Endodermal cell (in vitro differentiated cells): ENCODE data around the gene TMEM50B. TPM values are rescaled to one million over a fixed set of nuclear protein-coding genes. Genes with fewer than 3 reads are reported as not detected.

Source experiments
- DNase-seq: peaks from one replicate; pipeline ENCODE4 v3.0.0-alpha.2; 2017
- H3K27ac ChIP-seq: 2 replicates; pipeline ENCODE4 v1.5.1; 2013; ENCODE audit warnings: mild to moderate bottlenecking, low read depth, low read length, moderate library complexity
- H3K27me3 ChIP-seq: 2 replicates; pipeline ENCODE4 v1.6.1; 2013; ENCODE audit warnings: mild to moderate bottlenecking, low read length, moderate library complexity; ENCODE audit not compliant: insufficient read depth, control insufficient read depth, poor library complexity, severe bottlenecking
- H3K36me3 ChIP-seq: 2 replicates; pipeline ENCODE4 v1.7.0; 2013; ENCODE audit warnings: mild to moderate bottlenecking, low read length, moderate library complexity; ENCODE audit not compliant: control insufficient read depth, insufficient read depth
- H3K4me1 ChIP-seq: one replicate; pipeline ENCODE4 v1.7.0; 2013; ENCODE audit warnings: low read length; ENCODE audit not compliant: control insufficient read depth, insufficient read depth
- H3K4me3 ChIP-seq: 2 replicates; pipeline ENCODE4 v1.5.1; 2013; ENCODE audit warnings: mild to moderate bottlenecking, low read length, moderate library complexity
- H3K9ac ChIP-seq: 2 replicates; pipeline ENCODE4 v1.6.1; 2013; ENCODE audit warnings: mild to moderate bottlenecking, low read length, moderate library complexity; ENCODE audit not compliant: poor library complexity, severe bottlenecking; ENCODE audit errors: extremely low read depth
- H3K9me3 ChIP-seq: 2 replicates; pipeline ENCODE4 v1.6.1; 2013; ENCODE audit warnings: mild to moderate bottlenecking, low read length, moderate library complexity; ENCODE audit not compliant: control insufficient read depth
- H3K27ac Mint-ChIP-seq: 2 replicates; pipeline ENCODE4 v1.8.0; 2020; ENCODE audit warnings: mixed read lengths
- H3K27me3 Mint-ChIP-seq: 2 replicates; pipeline ENCODE4 v1.8.0; 2021; ENCODE audit warnings: mild to moderate bottlenecking, mixed read lengths; ENCODE audit not compliant: insufficient read depth
- H3K36me3 Mint-ChIP-seq: 2 replicates; pipeline ENCODE4 v1.8.0; 2020; ENCODE audit warnings: low read depth, mixed read lengths
- H3K4me1 Mint-ChIP-seq: 2 replicates; pipeline ENCODE4 v1.8.0; 2020; ENCODE audit warnings: mixed read lengths
- H3K4me3 Mint-ChIP-seq: 2 replicates; pipeline ENCODE4 v1.8.0; 2020; ENCODE audit warnings: mild to moderate bottlenecking, moderate library complexity, mixed read lengths
- H3K9me3 Mint-ChIP-seq: 2 replicates; pipeline ENCODE4 v1.8.0; 2020; ENCODE audit warnings: mild to moderate bottlenecking, mixed read lengths
- CTCF ChIP-seq: fragments of 200-600 bp; sonication (generic); conservative IDR thresholded peaks from 2 replicates; pipeline ENCODE4 v1.5.0; 2021; ENCODE audit warnings: antibody characterized with exemption, mild to moderate bottlenecking
- WGBS, 2 experiments: methylation state at CpG; one replicate each; pipeline versions ENCODE4 v1.1.5 to v1.1.7; 2013; ENCODE audit warnings: missing lambda C conversion rate in 2 of 2, mixed read lengths in 1 of 2; ENCODE audit not compliant: insufficient coverage in 1 of 2, insufficient read length in 1 of 2; 5-methylcytosine and 5-hydroxymethylcytosine counted together
- total RNA-seq, 2 donors: library from RNA; stranded (reverse); fragmentation: NEBNext Ultra II Directional in 1 of 2; extraction: Animal tissue kit (Norgen Biotek cat#: 25700) in 1 of 2; gene quantifications; 2 replicates in 1 of 2; 3 replicates in 1 of 2; pipeline ENCODE4 v1.2.1, GENCODE V29; 2021

TMEM50B gene
- total RNA-seq, 2 donors from 2014 or later, result 35.8 to 57.2 TPM

- Histone ChIP-seq H3K27me3 (no peaks in the 10 kb centered on the region), H3K4me1 (no peaks in the 10 kb centered on the region), H3K9ac (no peak overlapping the region), H3K4me3 (no peak overlapping the region), H3K27ac (no peak overlapping the region), H3K36me3 (peaks cover 66% of the 10 kb centered on the region), H3K9me3 (peaks cover 5% of the 10 kb centered on the region)
- H3K27me3 Mint-ChIP-seq, result no peaks in the 10 kb centered on the region
- H3K4me3 Mint-ChIP-seq, result no peak overlapping the region
- no peaks in the 10 kb centered on the region for H3K9me3 Mint-ChIP-seq
- 80 to 98% methylated on average over 1 to 4 of the region's 5 CpGs for WGBS, 2 experiments
- H3K27ac Mint-ChIP-seq, result no peak overlapping the region
- no peak for DNase-seq
- peaks cover 5% of the 10 kb centered on the region for H3K4me1 Mint-ChIP-seq
- TF ChIP-seq CTCF, result no peak
- H3K36me3 Mint-ChIP-seq, result peaks cover 40% of the 10 kb centered on the region
Observed at GRCh38 chr21:33461538-33462250, 18.1 kb downstream of the TMEM50B start.

DNA sequence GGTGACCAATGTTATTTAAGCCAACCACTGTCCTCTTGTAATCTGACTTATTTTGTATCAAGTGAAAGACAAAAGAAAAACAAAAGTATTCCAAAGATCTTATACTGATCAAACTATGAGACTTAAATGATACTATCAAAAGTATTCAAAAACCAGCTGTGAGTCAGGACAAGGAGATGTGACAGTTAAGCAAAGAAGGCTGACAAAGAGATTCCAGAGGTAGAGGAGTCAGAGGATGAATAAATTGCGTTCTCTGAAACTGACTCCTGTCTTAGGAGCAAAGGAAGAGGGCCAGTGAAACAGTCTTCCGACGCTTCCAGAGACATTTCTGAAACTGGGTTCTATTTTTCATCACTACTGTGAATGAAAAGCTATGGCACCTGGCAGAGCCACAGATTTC, 20.9 kb downstream of the TMEM50B start:
- no peak overlapping the region for H3K4me3 ChIP-seq
- H3K27ac ChIP-seq, result no peak overlapping the region
- TF ChIP-seq CTCF, result no peak
- Mint-ChIP-seq H3K27ac (no peak overlapping the region), H3K36me3 (peaks cover 48% of the 10 kb centered on the region), H3K9me3 (no peaks in the 10 kb centered on the region), H3K4me3 (no peak overlapping the region), H3K4me1 (peaks cover 5% of the 10 kb centered on the region), H3K27me3 (no peaks in the 10 kb centered on the region)
- no peaks in the 10 kb centered on the region for H3K27me3 ChIP-seq
- peaks cover 65% of the 10 kb centered on the region for H3K36me3 ChIP-seq
- no peak overlapping the region for H3K9ac ChIP-seq
- H3K9me3 ChIP-seq, result peaks cover 5% of the 10 kb centered on the region
- DNase-seq, result no peak
- WGBS, 2 experiments, result 99 to 100% methylated on average over 1 to 3 of the region's 3 CpGs
- H3K4me1 ChIP-seq, result no peaks in the 10 kb centered on the region

DNA sequence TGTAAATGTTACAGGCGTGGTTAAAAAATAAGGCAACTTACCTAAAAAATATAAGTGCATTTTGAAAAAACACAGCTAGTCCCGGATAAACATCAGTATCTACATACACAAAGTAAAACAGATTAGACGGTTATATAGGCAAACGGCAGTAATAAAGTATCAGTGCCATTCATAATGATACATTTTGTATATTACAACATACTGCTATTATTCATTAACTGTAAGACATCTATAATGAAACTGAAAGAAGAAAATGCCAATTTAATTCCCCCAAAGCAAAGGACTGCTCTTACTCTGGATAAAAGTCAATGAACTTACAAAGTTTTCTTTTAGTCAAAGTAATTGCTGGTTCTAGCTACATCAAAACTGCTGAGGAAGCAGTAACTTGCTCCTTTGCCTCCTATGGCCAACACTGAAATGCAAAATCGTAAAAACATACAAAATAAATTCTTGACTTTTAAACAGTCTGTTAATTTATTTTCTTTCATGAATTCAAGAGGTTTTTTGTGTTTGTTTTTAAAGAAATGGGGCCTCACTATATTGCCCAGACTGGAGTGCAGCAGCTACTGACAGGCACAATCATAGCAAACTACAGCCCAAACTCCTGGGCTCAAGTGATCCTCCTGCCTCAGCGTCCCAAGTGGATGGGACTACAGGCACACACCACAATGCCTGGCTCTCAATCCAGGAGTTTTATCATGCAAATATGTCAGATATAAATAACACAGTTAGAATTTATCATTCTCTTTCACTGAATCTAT, 23.9 kb downstream of the TMEM50B start:
- Mint-ChIP-seq H3K9me3 (no peaks in the 10 kb centered on the region), H3K4me3 (no peak overlapping the region), H3K4me1 (peaks cover 5% of the 10 kb centered on the region), H3K27me3 (no peaks in the 10 kb centered on the region), H3K27ac (no peak overlapping the region), H3K36me3 (peaks cover 57% of the 10 kb centered on the region)
- Histone ChIP-seq H3K9me3 (peaks cover 5% of the 10 kb centered on the region), H3K4me1 (no peaks in the 10 kb centered on the region), H3K4me3 (no peak overlapping the region), H3K9ac (no peak overlapping the region), H3K27me3 (no peaks in the 10 kb centered on the region), H3K27ac (no peak overlapping the region), H3K36me3 (peaks cover 61% of the 10 kb centered on the region)
- no peak for DNase-seq
- 87 to 100% methylated on average over 1 to 6 of the region's 6 CpGs for WGBS, 2 experiments
- no peak for TF ChIP-seq CTCF
